PC-3 (cell line): ENCODE data around the gene TTC21B. TPM values are rescaled to one million over a fixed set of nuclear protein-coding genes. Genes with fewer than 3 reads are reported as not detected.

Experiments
- ATAC-seq: fragments of 200-7000 bp; cut with Tn5 transposase; 2 replicates; pipeline ENCODE4 v1.9.1; 2020; ENCODE audit warnings: mild to moderate bottlenecking, moderate library complexity
- BruUV-seq: library from RNA; stranded (reverse); fragments of 400-500 nt; replicated peaks from 2 replicates; lab custom pipeline; 2021; lab: Mats Ljungman, UMichigan
- CTCF ChIA-PET: fragments of 300-600 bp; sonication (Branson Sonifier 250); formaldehyde crosslinking; loops from one replicate; lab custom pipeline; 2022; ENCODE audit warnings: antibody characterized with exemption; lab: Charles Lee
- POLR2A ChIA-PET: fragments of 300-600 bp; sonication (Branson Sonifier 250); formaldehyde crosslinking; loops from one replicate; lab custom pipeline; 2022; ENCODE audit warnings: antibody characterized with exemption; ENCODE audit not compliant: unreplicated experiment; lab: Charles Lee
- DNase-seq: peaks from one replicate; pipeline ENCODE4 v3.0.0-alpha.2; 2015
- H2AFZ ChIP-seq: fragments of 300-600 bp; sonication (generic); 2 replicates; pipeline ENCODE4 v1.6.0; 2016; ENCODE audit warnings: antibody characterized with exemption, low read length
- H3F3A ChIP-seq: fragments of 300-600 bp; sonication (generic); one replicate; pipeline ENCODE4 v1.6.0; 2017; ENCODE audit warnings: antibody characterized with exemption, low read length, control low read depth, mild to moderate bottlenecking; ENCODE audit not compliant: unreplicated experiment
- H3K27ac ChIP-seq: fragments of 300-600 bp; sonication (generic); 2 replicates; pipeline ENCODE4 v1.5.1; 2016; ENCODE audit warnings: mild to moderate bottlenecking, low read length
- H3K27me3 ChIP-seq: fragments of 300-600 bp; sonication (generic); 2 replicates; pipeline ENCODE4 v1.6.1; 2016; ENCODE audit warnings: low read length, mixed read lengths
- H3K36me3 ChIP-seq: fragments of 300-600 bp; sonication (generic); 2 replicates; pipeline ENCODE4 v1.6.1; 2016; ENCODE audit warnings: low read depth, mixed run types, low read length, mixed read lengths
- H3K4me1 ChIP-seq: fragments of 300-600 bp; sonication (generic); 2 replicates; pipeline ENCODE4 v1.5.1; 2016; ENCODE audit warnings: low read length; ENCODE audit not compliant: insufficient read depth
- H3K4me2 ChIP-seq: fragments of 300-600 bp; sonication (generic); 2 replicates; pipeline ENCODE4 v1.6.0; 2016; ENCODE audit warnings: low read length
- H3K4me3 ChIP-seq: fragments of 300-600 bp; sonication (generic); 2 replicates; pipeline ENCODE4 v1.5.1; 2016; ENCODE audit warnings: mild to moderate bottlenecking, low read length, mixed read lengths
- H3K79me2 ChIP-seq: fragments of 300-600 bp; sonication (generic); 2 replicates; pipeline ENCODE4 v1.6.1; 2017; ENCODE audit warnings: low read length, mixed read lengths
- H3K9ac ChIP-seq: fragments of 300-600 bp; sonication (generic); 2 replicates; pipeline ENCODE4 v1.6.0; 2016; ENCODE audit warnings: mild to moderate bottlenecking, low read length
- H3K9me2 ChIP-seq: fragments of 300-600 bp; sonication (generic); replicated peaks from 2 replicates; pipeline ENCODE4 v1.6.1; 2016; ENCODE audit warnings: mixed run types, low read length, mixed read lengths
- H3K9me3 ChIP-seq: fragments of 300-600 bp; sonication (generic); 2 replicates; pipeline ENCODE4 v1.6.1; 2016; ENCODE audit warnings: low read length, mixed read lengths
- H4K20me1 ChIP-seq: fragments of 300-600 bp; sonication (generic); 2 replicates; pipeline ENCODE4 v1.6.1; 2016; ENCODE audit warnings: low read length, mixed read lengths
- CTCF ChIP-seq: fragments of 300-600 bp; sonication (generic); conservative IDR thresholded peaks from 2 replicates; pipeline ENCODE4 v1.5.1; 2017; ENCODE audit warnings: antibody characterized with exemption, low read depth, mild to moderate bottlenecking, low read length
- EZH2 ChIP-seq: fragments of 300-600 bp; sonication (generic); IDR thresholded peaks from one replicate; pipeline ENCODE4 v1.6.1; 2017; ENCODE audit warnings: antibody characterized with exemption, mild to moderate bottlenecking, low read length; ENCODE audit not compliant: unreplicated experiment
- EZH2phosphoT487 ChIP-seq: fragments of 300-600 bp; sonication (generic); IDR thresholded peaks from 2 replicates; pipeline ENCODE4 v1.6.1; 2018; ENCODE audit warnings: mild to moderate bottlenecking, antibody characterized with exemption, low read length, borderline replicate concordance
- intact Hi-C: fragments of 100-400 bp; cut with micrococcal nuclease; formaldehyde crosslinking; loops from 2 replicates; pipeline ENCODE4 v1.9.0; 2023
- total RNA-seq: library from RNA; depleted of rRNA; stranded (reverse); fragments of >200 nt; gene quantifications from 2 replicates; pipeline ENCODE4 v1.2.3, GENCODE V29; 2014; rRNA removed

Gene TTC21B
- total RNA-seq, 1 experiment from 2014 or later: 35.5 TPM

- TF ChIP-seq EZH2phosphoT487 (no peak), CTCF (no peak), EZH2 (no peak)
- Histone ChIP-seq H3K27ac (no peak overlapping the region), H4K20me1 (no peaks in the 10 kb centered on the region), H3F3A (no peaks in the 10 kb centered on the region), H3K36me3 (no peaks in the 10 kb centered on the region), H3K79me2 (no peaks in the 10 kb centered on the region), H3K4me1 (peaks cover 4% of the 10 kb centered on the region; the same call in 1 of the 2 replicates), H3K9me2 (no peaks in the 10 kb centered on the region), H3K27me3 (no peaks in the 10 kb centered on the region), H3K9me3 (no peaks in the 10 kb centered on the region), H3K4me2 (no peak overlapping the region), H2AFZ (no peak overlapping the region), H3K9ac (no peak overlapping the region), H3K4me3 (no peak overlapping the region)
- ChIA-PET POLR2A (no interaction called here), CTCF (no interaction called here)
- ATAC-seq: no peak
- intact Hi-C loops: no loop called here
- no peak for DNase-seq
- BruUV-seq: no TSS peak
These were observed 126.3 kb downstream of the TTC21B start for GRCh38 chr2:165827016-165827920.

- no TSS peak for BruUV-seq
These were observed 128.5 kb downstream of the TTC21B start for GRCh38 chr2:165825041-165825440.

More at GRCh38 chr2:165825041-165825440, 128.5 kb downstream of the TTC21B start:
- Histone ChIP-seq H3K4me2 (no peak overlapping the region), H3K79me2 (no peaks in the 10 kb centered on the region), H2AFZ (no peak overlapping the region), H4K20me1 (no peaks in the 10 kb centered on the region), H3K27me3 (no peaks in the 10 kb centered on the region), H3K27ac (no peak overlapping the region), H3F3A (no peaks in the 10 kb centered on the region), H3K4me3 (no peak overlapping the region), H3K9ac (no peak overlapping the region), H3K9me2 (no peaks in the 10 kb centered on the region), H3K9me3 (no peaks in the 10 kb centered on the region), H3K36me3 (no peaks in the 10 kb centered on the region), H3K4me1 (peaks cover 4% of the 10 kb centered on the region; the same call in 1 of the 2 replicates)
- TF ChIP-seq EZH2phosphoT487 (no peak), CTCF (no peak), EZH2 (no peak)
- ATAC-seq (no peak), DNase-seq (peak; percentile 32)
- CTCF ChIA-PET: no interaction called here
- intact Hi-C loops: no loop called here
- POLR2A ChIA-PET: no interaction called here

Other genes with a start within 250 kb of the TTC21B start
- 40.9 and 44.8 TPM in 2 replicates for gene GALNT3, start 159.5 kb downstream of the TTC21B start, total RNA-seq
- gene SCN1A, start 174.2 kb upstream of the TTC21B start, total RNA-seq: 0.04 TPM in 1 of 2 replicates, not detected in the other